HG03442 (cell line): Measurements from ENCODE around the gene TCAF1.
A peak's percentile ranks its signal among the peaks of the same experiment; 100 is the strongest.
"Not testable (repeated sequence)": the region's sequence is repeated elsewhere in the genome, so short reads cannot be mapped to it uniquely, and the experiment has no call there.

Experiments
- ATAC-seq: cut with Tn5 transposase; IDR thresholded peaks from one replicate; pipeline ENCODE4 v1.9.1; 2021; ENCODE audit warnings: mild to moderate bottlenecking, moderate library complexity; ENCODE audit not compliant: unreplicated experiment

Gene TCAF1

DNA sequence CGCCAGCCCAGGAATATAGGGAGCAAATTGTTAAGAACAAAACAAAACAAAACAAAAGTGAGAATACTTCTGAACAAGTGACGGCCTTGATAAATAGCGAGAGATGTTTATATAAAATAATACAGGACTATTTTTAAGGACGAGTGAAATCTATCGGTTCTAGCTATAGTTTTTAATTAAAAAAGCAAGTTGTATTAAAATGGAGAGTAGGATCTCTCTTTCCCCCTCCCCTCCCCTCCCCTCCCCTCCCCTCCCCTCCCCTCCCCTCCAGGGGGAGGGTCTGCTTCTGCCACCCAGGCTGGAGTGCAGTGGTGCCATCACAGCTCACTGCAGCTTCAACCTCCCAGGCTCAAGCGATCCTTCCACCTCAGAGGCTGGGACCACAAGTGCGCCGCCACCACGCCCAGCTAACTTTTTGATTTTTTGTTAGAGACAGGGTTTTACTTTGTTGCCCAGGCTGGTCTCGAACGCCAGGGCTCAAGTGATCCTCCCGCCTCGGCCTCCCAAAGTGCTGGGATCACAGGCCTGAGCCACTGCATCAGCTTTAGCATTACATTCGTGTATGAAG, 440 bp upstream of the TCAF1 start:
- no peak for ATAC-seq

- ATAC-seq = no peak
Measured at GRCh38 chr7:143901332-143901667, 676 bp downstream of the TCAF1 start.

DNA sequence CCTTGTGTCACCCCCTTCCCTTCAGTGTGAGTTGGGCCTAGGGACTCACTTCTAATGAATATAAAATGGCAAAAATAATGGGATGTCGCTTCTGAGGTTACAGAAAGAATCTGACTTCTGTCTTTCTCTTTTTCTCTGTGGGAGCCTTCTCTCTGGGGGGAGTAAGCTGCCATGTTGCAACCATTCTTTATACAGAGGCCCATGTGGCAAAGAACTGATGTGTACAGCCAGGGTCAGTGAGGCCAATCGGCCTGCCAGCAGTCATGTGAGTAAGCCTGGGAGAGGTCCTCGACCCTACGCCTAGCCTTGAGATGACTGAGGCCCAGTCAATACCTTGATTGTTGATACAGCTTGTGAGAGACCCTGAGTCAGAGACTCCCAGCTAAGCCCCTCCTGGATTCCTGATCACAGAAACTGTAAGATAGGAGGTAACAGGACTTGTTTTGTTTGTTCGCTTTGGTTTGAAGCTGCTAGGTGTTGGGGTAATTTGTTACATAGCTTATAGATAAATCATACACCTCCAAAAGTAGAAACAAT, 1.7 kb downstream of the TCAF1 start:
- no peak for ATAC-seq

- no peak for ATAC-seq
Measured at GRCh38 chr7:143898810-143899209, 3.2 kb downstream of the TCAF1 start.

GRCh38 chr7:143896667-143897066, 5.3 kb downstream of the TCAF1 start:
- no peak for ATAC-seq

DNA sequence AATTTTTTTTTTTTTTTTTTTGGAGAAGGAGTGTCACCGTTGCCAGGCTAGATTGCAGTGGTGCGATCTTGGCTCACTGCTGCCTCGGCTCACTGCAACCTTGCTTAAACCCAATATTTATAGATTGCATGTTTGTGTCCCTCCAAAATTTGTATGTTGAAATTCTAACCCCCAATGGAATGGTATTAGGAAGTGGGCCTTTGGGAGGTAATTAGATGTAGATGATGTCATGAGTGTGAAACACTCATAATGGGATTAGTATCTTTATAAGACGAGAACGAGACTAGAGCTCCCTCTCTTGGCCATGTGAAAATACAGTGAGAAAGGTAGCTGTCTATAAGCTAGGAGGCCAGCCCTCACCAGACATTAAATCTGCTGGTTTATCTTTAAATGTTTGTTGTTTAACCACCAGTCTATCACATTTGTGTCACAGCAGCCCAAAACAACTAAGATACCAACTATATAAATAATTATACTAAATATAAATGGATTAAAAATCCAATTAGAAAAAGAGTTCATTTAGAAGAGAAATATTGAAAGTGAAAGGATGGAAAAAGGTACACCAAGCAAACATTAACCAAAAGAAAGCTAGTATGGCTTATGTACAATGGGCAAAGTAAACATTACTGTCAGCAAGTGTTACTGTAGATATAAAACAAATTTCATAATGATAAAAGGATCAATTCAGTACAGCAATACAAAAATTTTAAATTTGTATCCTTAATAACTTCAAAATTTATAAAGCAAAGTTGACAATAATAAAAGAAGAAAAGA, 9.3 kb downstream of the TCAF1 start:
- peak; percentile 99 for ATAC-seq

DNA sequence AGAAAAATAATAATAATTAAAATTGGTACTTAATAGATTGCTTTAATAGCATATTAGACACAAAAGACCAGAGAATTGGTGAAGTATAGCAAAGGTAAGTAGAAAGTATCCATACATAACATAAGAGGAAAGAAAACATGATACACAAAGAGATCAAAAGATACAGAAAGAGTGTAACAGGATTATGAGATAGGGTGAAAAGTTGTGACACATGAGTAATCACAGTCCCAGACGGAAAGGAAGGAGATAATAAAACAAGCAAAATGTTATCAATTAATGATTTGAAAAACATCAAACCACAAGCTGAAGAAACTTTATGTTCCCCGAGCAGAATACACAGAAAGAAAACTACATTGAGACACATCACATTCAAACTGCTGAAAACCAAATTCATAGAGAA, 10.5 kb downstream of the TCAF1 start:
- no peak for ATAC-seq

DNA sequence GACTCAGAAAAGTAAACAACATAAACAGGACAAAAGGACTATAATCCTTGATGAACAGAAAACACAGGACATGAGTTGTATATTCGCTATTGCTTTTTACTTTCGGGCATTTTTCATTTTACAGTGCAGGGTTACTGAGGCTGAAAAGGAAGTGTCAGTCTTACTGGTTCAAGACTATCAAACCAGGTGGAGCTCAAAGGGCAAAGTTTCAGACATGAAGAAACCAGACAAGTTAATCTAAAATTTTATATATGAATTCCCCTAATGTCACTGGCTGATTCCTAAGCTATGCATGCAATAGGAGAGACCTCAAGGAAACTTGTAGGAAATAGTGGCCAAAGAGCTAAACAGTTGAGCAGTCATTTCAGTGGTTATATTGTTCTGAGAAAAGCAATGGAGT, 11.4 kb downstream of the TCAF1 start:
- ATAC-seq = no peak

GRCh38 chr7:143889068-143889467, 12.9 kb downstream of the TCAF1 start:
- ATAC-seq = no peak

GRCh38 chr7:143886826-143887477, 15.0 kb downstream of the TCAF1 start:
- ATAC-seq = no peak

- ATAC-seq = no peak
Measured at GRCh38 chr7:143885951-143886350, 16.0 kb downstream of the TCAF1 start.

DNA sequence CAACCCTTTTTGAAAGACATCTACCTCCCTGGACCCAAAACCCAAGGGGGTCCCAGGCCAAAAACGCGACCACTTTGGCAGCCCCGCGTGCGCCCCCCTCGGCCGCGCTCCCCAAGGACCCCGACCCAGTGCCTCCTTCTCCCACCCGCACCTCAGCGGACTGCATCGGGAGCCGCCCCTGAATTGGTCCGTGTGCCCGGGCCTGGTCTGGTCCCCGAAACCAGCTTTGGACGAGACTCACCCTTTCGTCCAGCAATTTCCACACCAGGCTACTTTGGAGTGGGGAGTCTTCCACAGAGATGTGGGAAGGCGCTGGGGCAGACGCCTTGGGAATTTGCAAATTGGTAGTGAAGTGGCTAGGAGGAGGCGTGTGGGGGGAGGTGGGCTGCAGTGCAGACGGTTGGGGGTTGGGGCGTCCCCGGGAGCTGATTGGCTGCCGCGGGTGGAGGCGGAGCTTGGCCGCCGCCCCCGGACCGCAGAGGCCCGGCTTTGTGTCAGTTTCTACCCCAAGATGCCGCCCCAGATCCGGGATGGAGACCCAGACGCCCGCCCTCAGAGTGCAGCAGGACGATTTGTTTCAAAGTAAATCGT, 16.9 kb downstream of the TCAF1 start:
- ATAC-seq = peak; percentile 83

- no peak for ATAC-seq
Measured at GRCh38 chr7:143884241-143884968, 17.6 kb downstream of the TCAF1 start.

GRCh38 chr7:143882604-143883078, 19.3 kb downstream of the TCAF1 start:
- no peak for ATAC-seq

DNA sequence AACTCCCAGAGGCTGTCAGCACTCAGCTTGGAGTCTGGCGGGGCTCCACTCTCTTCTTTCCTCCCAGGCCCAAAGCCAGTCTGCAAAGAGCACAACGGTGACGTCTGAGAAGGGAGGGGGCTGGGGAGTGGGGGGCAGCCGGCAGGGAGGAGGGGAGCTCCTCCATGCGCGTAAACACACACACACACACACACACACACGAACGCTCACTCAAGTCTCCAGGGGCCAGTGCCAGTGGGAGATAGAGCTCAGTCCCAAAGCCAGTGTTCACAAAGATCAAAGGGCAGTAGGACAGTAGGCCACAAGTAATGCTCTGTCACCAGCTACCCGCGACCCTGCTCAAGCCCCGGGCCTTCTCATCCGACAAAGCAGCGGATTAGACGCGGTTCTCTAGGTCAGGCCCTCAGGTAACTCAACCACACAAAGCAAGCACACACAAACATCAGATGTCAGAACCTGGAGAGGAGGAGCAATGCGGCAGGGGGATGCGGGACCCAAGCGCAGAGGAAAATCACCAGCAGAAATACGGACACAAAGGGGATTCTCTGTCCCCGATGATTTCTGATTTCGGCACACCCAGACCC, 19.9 kb downstream of the TCAF1 start:
- ATAC-seq = no peak

DNA sequence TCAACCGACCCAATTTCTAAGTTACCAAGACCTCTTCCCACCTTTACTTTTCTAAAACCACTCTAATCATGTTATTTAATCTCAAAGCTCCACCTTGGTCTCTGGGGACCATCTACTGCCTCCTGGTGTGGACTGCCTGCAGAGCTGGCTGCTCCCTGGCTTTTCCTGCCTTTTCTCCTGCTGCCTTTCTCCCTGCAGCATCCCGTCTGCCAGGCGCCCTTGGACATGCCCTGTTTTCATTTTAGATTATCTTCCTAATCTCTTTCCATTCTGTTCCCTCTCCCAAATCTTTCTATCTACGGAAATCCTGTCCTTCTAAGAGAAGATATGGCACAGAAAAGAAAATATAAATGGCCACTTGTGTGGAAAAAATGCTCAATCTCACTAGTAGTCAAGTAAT, 23.1 kb downstream of the TCAF1 start:
- no peak for ATAC-seq

- no peak for ATAC-seq
Measured at GRCh38 chr7:143877098-143877497, 24.9 kb downstream of the TCAF1 start.

GRCh38 chr7:143876218-143876617, 25.8 kb downstream of the TCAF1 start:
- ATAC-seq = no peak

DNA sequence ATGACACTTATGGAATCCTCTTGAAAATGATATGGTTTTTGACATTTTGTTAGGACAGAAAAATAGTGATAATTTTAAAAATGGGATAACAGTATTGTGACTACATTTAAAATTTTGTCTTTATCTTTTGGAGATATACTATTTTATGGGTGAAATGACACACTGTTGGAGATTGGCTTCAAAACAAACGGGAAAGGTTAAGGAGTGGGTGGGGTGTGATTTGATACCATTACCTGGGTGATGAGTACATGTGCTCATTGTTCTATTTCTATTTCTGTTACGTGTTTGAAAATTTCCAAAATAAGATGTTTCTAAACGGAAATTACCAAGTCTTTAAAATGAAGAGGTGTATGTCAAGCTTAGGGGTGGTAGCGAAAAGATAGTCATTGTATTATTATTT, 28.7 kb downstream of the TCAF1 start:
- ATAC-seq = not testable (repeated sequence)

DNA sequence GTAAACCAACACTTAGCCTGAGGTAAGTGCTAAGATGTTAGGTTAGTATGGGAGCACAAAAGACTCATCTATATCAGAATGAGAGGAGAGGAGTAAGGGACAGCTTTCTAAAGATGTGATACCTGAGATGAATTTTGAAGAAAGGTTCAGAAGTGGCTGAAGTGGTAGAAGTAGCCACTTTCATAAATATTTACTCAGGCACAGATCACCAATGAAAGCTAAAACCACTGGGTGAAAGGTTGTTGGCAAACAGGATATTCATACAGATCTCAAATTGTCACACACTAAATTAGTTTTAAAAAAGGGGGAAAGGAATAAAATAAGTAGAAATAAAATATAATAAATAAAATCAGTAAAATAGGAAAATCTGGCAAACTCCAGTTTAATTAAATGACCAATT, 30.4 kb downstream of the TCAF1 start:
- ATAC-seq = not testable (repeated sequence)

GRCh38 chr7:143857994-143858393, 44.0 kb downstream of the TCAF1 start:
- ATAC-seq = not testable (repeated sequence)
